Effector memory CD8-positive, alpha-beta T cell (primary cell): ENCODE measurements around the gene ART3.

ENCODE experiments used
- ATAC-seq: fragments of 150-1000 bp; cut with Tn5 transposase; replicated peaks from 2 replicates; pipeline ENCODE4 v1.10.0; 2021; ENCODE audit warnings: mild to moderate bottlenecking, moderate library complexity
- DNase-seq, 3 experiments: peaks; one replicate each; pipeline ENCODE4 v3.0.0; 2021
- H3K27ac Mint-ChIP-seq, 2 donors: one replicate each; pipeline ENCODE4 v1.8.0; 2022; ENCODE audit warnings: mild to moderate bottlenecking in 2 of 2, mixed read lengths in 2 of 2, moderate library complexity in 2 of 2
- H3K27me3 Mint-ChIP-seq, 2 donors: one replicate each; pipeline ENCODE4 v1.8.0; 2022; ENCODE audit warnings: mixed read lengths in 2 of 2
- H3K36me3 Mint-ChIP-seq: one replicate; pipeline ENCODE4 v1.8.0; 2022; ENCODE audit warnings: mild to moderate bottlenecking, moderate library complexity, mixed read lengths; ENCODE audit not compliant: insufficient read depth
- H3K4me1 Mint-ChIP-seq, 2 donors: one replicate each; pipeline ENCODE4 v1.8.0; 2022; ENCODE audit warnings: low read depth in 2 of 2, mixed read lengths in 2 of 2
- H3K4me3 Mint-ChIP-seq, 2 donors: one replicate each; pipeline ENCODE4 v1.8.0; 2022; ENCODE audit warnings: mild to moderate bottlenecking in 2 of 2, mixed read lengths in 2 of 2, moderate library complexity in 2 of 2
- H3K9me3 Mint-ChIP-seq, 2 donors: one replicate each; pipeline ENCODE4 v1.8.0; 2022; ENCODE audit warnings: mixed read lengths in 2 of 2

ART3 gene

DNA sequence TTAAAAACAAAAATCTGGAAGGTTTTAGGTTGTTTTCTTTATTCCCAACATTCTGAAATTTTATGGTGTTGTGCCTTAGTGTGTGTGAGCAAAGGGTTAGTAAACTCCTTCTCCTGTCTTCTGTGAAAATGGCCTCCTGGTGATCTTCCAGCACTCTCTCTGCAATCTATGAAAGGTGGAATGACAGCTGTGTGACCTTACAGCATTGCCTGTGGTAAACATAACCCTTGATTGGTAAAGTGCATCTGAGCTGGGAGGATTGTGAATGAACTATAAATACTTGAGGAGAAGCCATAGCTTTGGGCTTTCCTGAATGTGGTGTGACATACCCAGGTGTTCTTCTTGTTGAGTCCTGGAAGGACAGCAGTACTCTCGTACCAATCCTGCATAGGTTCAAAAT lies 10.0 kb downstream of the ART3 start:
- H3K27ac Mint-ChIP-seq: no peak overlapping the region
- no peak for DNase-seq

DNA sequence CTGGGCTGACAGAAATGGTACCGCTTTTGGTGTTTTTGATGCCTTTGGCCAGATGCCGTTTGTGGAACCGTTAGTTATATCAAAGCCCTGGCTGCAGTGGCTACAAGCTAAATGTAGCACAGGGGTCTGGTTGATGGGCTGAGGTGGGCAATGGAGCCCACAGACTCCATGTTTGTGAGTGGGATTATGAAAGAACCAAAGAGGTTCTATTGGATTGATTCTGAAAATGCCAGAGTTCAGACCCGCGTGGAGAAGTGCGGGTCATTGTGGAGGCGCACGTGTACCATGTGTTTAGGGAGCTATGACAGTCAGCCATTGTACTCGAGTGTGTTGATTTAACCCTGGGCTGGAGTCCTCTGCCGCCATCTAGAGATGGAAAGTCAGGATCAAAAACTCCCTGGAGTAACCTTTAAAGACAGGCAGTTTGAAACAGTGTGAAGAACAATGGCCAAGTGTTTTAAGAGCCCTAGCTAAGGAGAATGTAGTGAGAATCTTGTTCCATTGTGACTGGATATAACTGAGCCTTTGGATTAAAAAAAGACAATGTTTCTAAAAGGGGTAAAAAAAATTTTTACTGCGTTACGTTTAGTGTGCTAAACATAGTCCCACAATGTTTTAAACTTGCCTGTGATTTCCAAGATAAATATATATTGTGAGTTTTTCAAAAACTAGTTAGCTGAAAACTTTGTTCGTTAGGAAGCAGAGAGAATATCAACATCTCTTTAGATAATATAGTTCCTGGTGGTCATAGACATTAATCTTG lies 12.7 kb downstream of the ART3 start:
- Mint-ChIP-seq H3K27me3 (peaks cover 0 to 13% of the 10 kb centered on the region in 2 donors), H3K4me3 (no peak overlapping the region), H3K36me3 (no peaks in the 10 kb centered on the region), H3K27ac (no peak overlapping the region), H3K4me1 (peaks cover 2 to 3% of the 10 kb centered on the region in 2 donors), H3K9me3 (no peaks in the 10 kb centered on the region)
- ATAC-seq (no peak), DNase-seq (no peak)

More for the DNA sequence above, 10.0 kb downstream of the ART3 start:
- Mint-ChIP-seq H3K9me3 (no peaks in the 10 kb centered on the region), H3K36me3 (no peaks in the 10 kb centered on the region), H3K4me3 (no peak overlapping the region), H3K27me3 (peaks cover 7 to 20% of the 10 kb centered on the region in 2 donors), H3K4me1 (peaks cover 2 to 3% of the 10 kb centered on the region in 2 donors)
- no peak for ATAC-seq

DNA sequence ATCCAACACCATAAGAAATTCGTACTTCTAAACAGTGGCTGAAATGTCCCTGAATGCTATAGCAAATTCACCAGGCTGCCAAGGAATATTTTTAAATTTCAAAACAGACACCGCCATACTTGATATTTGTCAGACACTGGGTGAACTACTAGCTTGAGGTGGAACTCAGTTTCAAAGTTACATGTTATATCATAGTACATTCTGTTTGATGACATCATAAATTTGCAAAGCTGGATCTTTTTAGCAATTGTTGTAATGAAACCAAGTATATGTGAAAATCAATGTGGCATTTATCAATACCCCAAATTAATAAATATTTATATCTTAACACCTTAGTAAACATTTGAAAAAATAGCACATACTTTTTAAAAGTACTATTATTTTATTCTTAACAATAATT lies 14.2 kb downstream of the ART3 start:
- Mint-ChIP-seq H3K36me3 (no peaks in the 10 kb centered on the region), H3K27me3 (peaks cover 0 to 12% of the 10 kb centered on the region in 2 donors), H3K9me3 (no peaks in the 10 kb centered on the region), H3K4me3 (no peak overlapping the region), H3K27ac (no peak overlapping the region), H3K4me1 (peaks cover 2 to 3% of the 10 kb centered on the region in 2 donors)
- ATAC-seq (no peak), DNase-seq (no peak)

DNA sequence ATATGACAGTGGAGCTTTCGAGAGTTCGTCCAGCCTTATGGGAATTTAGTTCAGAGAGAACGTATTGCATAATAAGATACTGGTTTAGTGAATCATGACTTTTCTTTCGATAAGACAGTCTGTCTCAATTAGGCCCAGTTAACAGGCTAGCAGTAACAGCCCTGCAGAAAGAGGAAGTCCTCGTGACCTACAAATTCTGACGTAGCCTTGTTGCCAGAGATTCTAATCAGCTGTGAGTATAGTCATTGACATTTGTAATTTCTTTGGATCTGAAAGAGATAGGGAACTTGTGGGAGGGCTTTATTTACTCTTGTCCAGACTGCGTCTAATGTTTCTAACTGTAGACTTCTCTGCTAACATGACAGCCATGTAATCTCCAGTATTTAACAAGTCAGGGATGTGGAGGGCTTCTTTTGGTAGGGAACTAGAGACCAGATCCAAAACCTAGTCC lies 15.8 kb downstream of the ART3 start:
- Mint-ChIP-seq H3K4me3 (no peak overlapping the region), H3K9me3 (no peaks in the 10 kb centered on the region), H3K27ac (no peak overlapping the region), H3K27me3 (peaks cover 0 to 6% of the 10 kb centered on the region in 2 donors), H3K36me3 (no peaks in the 10 kb centered on the region), H3K4me1 (peaks cover 2 to 3% of the 10 kb centered on the region in 2 donors)
- DNase-seq (peak in 1 of 3 experiments; percentile 2), ATAC-seq (peak; percentile 87)

DNA sequence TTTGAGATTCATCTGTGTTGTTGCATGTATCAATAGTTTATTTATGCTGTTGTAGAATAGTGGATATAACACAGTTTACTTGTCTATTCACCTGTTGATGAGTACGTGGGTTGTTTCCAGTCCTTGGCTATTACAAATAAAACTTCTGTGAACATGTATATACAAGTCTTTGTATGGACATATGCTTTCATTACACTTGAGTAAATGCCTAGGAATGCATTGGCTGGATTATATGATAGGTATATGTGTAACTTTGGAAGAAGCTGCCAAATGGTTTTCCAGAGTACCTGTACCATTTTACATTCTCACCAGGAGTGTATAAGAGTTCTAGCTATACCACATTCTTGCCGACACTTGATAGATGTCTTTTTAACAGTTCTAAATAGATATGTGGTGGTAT lies 16.5 kb downstream of the ART3 start:
- Mint-ChIP-seq H3K27ac (no peak overlapping the region), H3K9me3 (no peaks in the 10 kb centered on the region), H3K36me3 (no peaks in the 10 kb centered on the region), H3K4me1 (peaks cover 2 to 3% of the 10 kb centered on the region in 2 donors), H3K4me3 (no peak overlapping the region), H3K27me3 (peaks cover 0 to 6% of the 10 kb centered on the region in 2 donors)
- ATAC-seq (no peak), DNase-seq (no peak)

DNA sequence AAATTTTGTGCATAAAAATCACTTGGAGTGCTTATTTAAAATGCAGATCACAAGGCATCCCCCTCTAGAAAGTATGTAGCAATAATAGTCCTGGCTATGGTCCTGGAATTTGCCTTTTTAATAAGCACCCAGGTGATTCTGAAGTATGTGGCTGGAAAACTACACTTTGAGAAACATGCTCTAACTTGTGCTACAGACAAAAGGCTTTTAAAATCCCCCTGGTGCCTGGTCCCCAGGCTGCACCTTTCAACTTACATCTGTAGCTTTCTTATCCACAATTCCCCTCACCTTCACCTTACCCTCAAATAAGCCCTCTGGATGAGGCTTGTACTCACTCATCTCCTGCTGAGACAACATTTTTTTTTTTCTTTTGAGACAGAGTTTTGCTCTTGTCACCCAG lies 21.1 kb downstream of the ART3 start:
- ATAC-seq (no peak), DNase-seq (no peak)
- peaks cover 7 to 14% of the 10 kb centered on the region in 2 donors for H3K27me3 Mint-ChIP-seq
- no peaks in the 10 kb centered on the region for H3K36me3 Mint-ChIP-seq
- no peak overlapping the region for H3K4me3 Mint-ChIP-seq
- H3K27ac Mint-ChIP-seq: no peak overlapping the region
- no peaks in the 10 kb centered on the region for H3K9me3 Mint-ChIP-seq
- no peaks in the 10 kb centered on the region for H3K4me1 Mint-ChIP-seq

DNA sequence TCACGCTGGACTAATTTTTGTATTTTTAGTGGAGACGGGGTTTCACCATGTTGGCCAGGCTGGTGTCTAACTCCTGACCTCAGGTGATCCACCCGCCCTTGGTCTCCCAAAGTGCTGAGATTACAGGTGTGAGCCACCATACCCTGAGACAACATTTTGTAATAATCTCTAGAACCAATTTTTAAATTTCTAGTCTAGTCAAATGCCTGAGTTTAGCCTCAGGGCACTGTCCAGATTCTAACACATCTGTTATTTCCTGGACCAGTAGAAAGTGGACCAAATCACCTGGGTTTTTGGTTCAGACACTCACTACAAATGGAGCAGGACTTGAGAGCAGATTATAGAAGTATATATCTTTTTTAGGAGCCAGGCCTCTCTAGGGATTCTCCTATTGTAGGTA lies 21.6 kb downstream of the ART3 start:
- ATAC-seq: no peak
- H3K36me3 Mint-ChIP-seq: no peaks in the 10 kb centered on the region
- no peak overlapping the region for H3K4me3 Mint-ChIP-seq
- H3K9me3 Mint-ChIP-seq: no peaks in the 10 kb centered on the region
- no peaks in the 10 kb centered on the region for H3K4me1 Mint-ChIP-seq
- no peak for DNase-seq
- peaks cover 7 to 15% of the 10 kb centered on the region in 2 donors for H3K27me3 Mint-ChIP-seq
- no peak overlapping the region for H3K27ac Mint-ChIP-seq

DNA sequence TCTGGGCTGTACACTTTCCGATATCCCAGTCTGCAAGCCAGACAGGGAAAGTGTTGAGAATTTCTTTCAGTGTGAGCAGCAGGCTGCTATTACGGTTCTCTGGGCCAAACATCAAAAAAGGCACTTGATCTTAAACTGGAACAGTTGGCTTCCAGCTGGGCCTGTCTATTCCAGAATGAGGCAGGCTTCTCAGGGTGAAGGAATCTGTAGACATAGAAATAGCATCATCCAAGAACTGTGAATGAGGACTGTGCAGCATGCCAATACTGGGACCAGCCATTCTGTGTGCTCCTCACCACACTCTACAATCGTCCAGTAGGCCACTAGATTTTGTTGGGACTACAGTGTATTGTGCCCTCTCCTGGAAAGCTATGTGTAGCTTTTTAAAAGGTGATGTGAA lies 31.1 kb downstream of the ART3 start:
- H3K27ac Mint-ChIP-seq: no peak overlapping the region
- H3K36me3 Mint-ChIP-seq: no peaks in the 10 kb centered on the region
- H3K27me3 Mint-ChIP-seq: no peaks in the 10 kb centered on the region
- no peaks in the 10 kb centered on the region for H3K9me3 Mint-ChIP-seq
- DNase-seq: no peak
- no peak overlapping the region for H3K4me3 Mint-ChIP-seq
- no peak for ATAC-seq
- no peaks in the 10 kb centered on the region for H3K4me1 Mint-ChIP-seq

DNA sequence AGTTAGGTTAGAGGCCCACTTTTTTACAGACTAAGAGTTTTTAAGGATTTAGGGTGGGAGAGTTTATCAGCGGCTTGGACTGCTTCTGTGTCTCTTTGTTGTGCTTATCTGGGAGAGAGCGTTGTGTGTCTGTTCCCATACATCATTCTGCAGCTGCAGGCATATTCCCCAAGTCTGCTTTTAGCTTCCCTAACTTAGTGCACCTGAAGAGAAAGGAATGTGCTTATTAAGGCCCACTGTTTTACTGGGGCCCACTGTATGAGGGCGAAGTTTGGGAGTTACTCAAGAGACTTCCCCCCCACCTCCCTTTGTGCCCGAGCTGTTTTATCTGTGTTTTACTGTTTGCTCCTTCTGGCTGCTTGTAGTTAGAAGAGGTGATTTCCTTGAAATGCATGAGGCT lies 31.9 kb downstream of the ART3 start:
- H3K9me3 Mint-ChIP-seq: no peaks in the 10 kb centered on the region

DNA sequence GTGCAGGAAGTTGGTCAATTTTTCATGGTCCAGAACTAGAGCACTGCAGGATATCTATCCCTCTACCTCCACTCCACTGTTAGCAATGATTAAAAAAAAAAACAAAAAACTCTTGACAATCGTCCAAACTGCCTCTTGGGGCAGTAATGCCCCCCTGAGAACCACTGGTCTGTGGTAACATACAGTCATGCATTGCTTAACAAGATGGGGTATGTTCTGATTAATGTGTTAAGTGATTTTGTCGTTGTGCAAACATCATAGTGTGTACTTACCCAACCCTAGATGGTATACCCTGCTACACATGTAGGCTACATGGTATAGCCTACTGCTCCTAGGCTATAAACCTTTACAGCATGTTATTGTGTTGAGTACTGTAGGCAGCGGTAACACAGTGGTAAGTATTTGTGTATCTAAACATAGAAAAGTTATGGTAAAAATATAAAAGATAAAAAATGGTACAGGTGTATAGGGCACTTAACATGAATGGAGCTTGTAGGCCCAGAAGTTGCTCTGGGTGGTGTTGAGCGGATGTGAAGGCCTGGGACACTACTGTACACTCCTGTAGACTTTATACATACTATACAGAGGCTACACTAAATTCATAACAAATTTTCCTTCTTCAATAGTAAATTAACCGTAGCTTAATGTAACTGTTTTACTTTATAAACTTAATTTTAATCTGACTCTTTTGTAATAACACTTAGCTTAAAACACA lies 34.1 kb downstream of the ART3 start:
- no peak for DNase-seq
- Mint-ChIP-seq H3K27ac (no peak overlapping the region), H3K9me3 (no peaks in the 10 kb centered on the region), H3K4me3 (no peak overlapping the region), H3K27me3 (no peaks in the 10 kb centered on the region), H3K4me1 (no peaks in the 10 kb centered on the region), H3K36me3 (peaks cover under 1% of the 10 kb centered on the region)
- ATAC-seq: no peak

More for the DNA sequence above, 31.9 kb downstream of the ART3 start:
- no peak overlapping the region for H3K27ac Mint-ChIP-seq
- no peaks in the 10 kb centered on the region for H3K4me1 Mint-ChIP-seq
- ATAC-seq (no peak), DNase-seq (no peak)
- H3K27me3 Mint-ChIP-seq: no peaks in the 10 kb centered on the region
- H3K4me3 Mint-ChIP-seq: no peak overlapping the region
- H3K36me3 Mint-ChIP-seq: no peaks in the 10 kb centered on the region

DNA sequence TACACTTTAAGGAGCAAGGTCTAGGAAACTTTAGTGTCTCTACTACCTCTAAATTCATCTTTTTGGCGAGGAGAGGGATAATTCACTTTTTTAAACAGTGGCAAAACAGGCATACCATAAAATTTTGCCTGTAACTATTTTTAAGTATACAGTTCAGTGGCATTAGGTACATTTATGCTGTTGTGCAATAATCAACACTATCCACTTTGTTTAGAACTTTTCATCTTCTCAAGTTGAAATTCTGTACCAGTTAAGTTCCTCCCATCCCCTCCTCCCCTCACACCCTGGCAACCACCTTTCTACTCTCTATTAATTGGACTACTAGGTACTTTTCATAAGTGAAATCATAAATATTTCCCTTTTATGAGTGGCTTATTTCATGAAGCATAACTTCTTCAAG lies 42.3 kb downstream of the ART3 start:
- DNase-seq: no peak
- Mint-ChIP-seq H3K4me3 (no peak overlapping the region), H3K9me3 (no peaks in the 10 kb centered on the region), H3K4me1 (no peaks in the 10 kb centered on the region), H3K27me3 (no peaks in the 10 kb centered on the region), H3K36me3 (peaks cover 44% of the 10 kb centered on the region), H3K27ac (no peak overlapping the region)
- no peak for ATAC-seq

DNA sequence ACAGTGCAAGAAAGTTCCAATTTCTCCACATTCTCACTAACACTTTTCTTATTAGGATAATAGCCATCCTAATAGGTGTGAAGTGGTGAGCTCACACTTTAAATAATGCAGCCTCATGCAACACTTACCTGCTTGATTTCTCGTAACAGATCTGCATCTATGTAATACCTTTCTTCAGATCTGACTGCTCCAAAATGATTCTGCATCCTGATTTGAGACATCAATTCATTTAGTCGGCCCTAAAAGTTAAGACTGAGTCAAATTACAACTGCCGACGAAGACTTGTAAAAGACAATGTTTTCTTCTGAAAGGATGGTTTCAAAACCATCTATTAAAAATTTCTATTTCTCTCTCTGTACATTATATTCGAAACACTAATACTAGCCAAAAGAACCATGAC lies 43.0 kb downstream of the ART3 start:
- Mint-ChIP-seq H3K9me3 (no peaks in the 10 kb centered on the region), H3K4me1 (no peaks in the 10 kb centered on the region), H3K27ac (no peak overlapping the region), H3K27me3 (no peaks in the 10 kb centered on the region), H3K36me3 (peaks cover 51% of the 10 kb centered on the region), H3K4me3 (no peak overlapping the region)
- no peak for ATAC-seq
- DNase-seq: no peak

DNA sequence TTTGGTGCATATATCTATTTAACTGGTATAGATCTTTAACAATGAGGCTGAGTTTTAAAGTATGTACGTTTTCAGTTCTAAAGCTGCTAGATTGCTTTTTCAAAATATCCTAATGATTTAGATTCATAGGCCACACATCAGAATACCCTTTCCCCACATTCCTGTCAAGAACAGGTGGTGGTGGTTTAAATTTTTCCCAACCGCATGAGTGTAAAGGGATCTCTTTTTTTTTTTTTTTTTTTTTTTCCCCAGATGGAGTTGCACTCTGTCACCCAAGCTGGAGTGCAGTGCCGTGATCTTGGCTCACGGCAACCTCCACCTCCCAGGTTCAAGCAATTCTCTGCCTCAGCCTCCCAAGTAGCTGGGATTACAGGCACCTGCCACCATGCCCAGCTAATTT lies 45.7 kb downstream of the ART3 start:
- H3K36me3 Mint-ChIP-seq: peaks cover 68% of the 10 kb centered on the region
- no peaks in the 10 kb centered on the region for H3K27me3 Mint-ChIP-seq
- no peak overlapping the region for H3K27ac Mint-ChIP-seq
- no peaks in the 10 kb centered on the region for H3K4me1 Mint-ChIP-seq
- no peak overlapping the region for H3K4me3 Mint-ChIP-seq
- DNase-seq (no peak), ATAC-seq (no peak)
- no peaks in the 10 kb centered on the region for H3K9me3 Mint-ChIP-seq

DNA sequence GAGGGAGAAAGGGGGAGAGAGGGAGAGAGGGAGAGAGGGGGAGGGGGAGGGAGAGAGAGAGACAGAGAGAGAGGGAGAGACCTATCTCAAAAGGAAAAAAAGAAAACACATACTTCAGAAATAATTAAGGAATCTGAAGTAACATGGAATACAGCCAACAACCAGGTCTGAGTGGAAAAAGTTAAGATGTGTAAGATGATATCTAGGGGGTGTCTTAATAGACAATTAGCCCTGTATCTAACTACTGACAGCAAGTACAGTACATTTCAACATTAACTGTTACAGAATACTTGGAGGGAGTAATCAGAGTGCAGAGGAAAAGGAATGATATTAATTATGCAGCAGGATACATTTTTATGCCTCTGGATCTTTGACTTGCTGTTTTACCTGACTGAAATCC lies 51.3 kb downstream of the ART3 start:
- Mint-ChIP-seq H3K4me3 (no peak overlapping the region), H3K4me1 (peaks cover 4 to 11% of the 10 kb centered on the region in 2 donors), H3K27me3 (no peaks in the 10 kb centered on the region), H3K27ac (peak overlapping the region in 1 of 2 donors; percentile 22), H3K9me3 (no peaks in the 10 kb centered on the region), H3K36me3 (peaks cover 65% of the 10 kb centered on the region)
- ATAC-seq: no peak
- DNase-seq: no peak
